Measurements from ENCODE around the gene KIF5C. TPM values are rescaled to one million over a fixed set of nuclear protein-coding genes. Genes with fewer than 3 reads are reported as not detected.

The KIF5C gene
- total RNA-seq, 6 donors from 2014 or later: 0.44 to 1.6 (median 0.85) TPM

DNA sequence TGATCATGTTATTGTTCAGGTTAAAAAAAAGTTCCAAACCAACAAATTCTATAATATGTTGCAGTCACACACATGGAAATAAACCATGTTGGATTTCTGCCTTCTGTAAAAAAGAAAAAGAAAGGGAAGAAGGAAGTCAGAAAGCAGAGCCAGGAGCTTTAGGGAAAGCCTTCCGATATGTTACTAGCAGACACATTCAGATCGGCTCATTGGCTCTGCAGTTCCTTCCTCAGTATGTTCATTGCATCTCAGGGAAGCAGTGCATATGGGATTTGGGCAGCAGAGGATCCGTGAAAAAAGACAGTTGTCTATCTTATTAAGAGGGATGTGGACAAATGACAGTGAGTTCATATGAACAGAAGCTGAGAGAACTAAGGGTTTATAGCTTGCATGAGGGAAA, 68.1 kb downstream of the KIF5C start:
- H3K27me3 ChIP-seq: no peaks in the 10 kb centered on the region
- 73 to 75% methylated on average over 3 of the region's 3 CpGs for WGBS, 2 donors
- ATAC-seq (ENCODE audit: low FRiP score in 2 of 2) (no peak), DNase-seq (no peak)
- H3K4me3 ChIP-seq: no peak overlapping the region
- no peak for TF ChIP-seq POLR2AphosphoS5 (IDR thresholded peaks at IDR 0.05)
- TF ChIP-seq POLR2A (IDR thresholded peaks at IDR 0.05): no peak
- TF ChIP-seq, protein P1, sequence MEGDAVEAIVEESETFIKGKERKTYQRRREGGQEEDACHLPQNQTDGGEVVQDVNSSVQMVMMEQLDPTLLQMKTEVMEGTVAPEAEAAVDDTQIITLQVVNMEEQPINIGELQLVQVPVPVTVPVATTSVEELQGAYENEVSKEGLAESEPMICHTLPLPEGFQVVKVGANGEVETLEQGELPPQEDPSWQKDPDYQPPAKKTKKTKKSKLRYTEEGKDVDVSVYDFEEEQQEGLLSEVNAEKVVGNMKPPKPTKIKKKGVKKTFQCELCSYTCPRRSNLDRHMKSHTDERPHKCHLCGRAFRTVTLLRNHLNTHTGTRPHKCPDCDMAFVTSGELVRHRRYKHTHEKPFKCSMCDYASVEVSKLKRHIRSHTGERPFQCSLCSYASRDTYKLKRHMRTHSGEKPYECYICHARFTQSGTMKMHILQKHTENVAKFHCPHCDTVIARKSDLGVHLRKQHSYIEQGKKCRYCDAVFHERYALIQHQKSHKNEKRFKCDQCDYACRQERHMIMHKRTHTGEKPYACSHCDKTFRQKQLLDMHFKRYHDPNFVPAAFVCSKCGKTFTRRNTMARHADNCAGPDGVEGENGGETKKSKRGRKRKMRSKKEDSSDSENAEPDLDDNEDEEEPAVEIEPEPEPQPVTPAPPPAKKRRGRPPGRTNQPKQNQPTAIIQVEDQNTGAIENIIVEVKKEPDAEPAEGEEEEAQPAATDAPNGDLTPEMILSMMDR (IDR thresholded peaks at IDR 0.05): no peak
- TF ChIP-seq EP300 (IDR thresholded peaks at IDR 0.05): no peak
- no peak overlapping the region for H3K27ac ChIP-seq
- no peaks in the 10 kb centered on the region for H3K36me3 ChIP-seq
- no peaks in the 10 kb centered on the region for H3K4me1 ChIP-seq
- peaks cover 0 to 5% (median 0%) of the 10 kb centered on the region in 4 donors for H3K9me3 ChIP-seq

DNA sequence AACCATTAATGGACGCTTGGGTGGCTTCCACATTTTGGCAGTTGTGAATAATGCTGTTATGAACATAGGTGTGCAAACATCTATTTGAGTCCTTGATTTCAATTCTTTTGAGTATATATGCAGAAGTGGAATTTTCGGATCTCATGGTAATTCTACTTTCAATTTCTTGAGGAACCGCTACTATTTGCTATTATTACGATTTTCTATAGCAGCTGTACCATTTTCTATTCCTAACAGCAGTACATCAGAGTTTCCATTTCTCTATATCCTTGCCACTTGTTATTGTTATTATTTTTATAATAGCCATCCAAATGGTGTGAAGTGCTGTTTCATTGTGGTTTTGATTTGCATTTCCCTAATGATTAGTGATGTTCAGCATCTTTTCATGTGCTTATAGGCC, 69.5 kb downstream of the KIF5C start:
- Histone ChIP-seq H3K36me3 (no peaks in the 10 kb centered on the region), H3K9me3 (peaks cover 0 to 5% (median 0%) of the 10 kb centered on the region in 4 donors)
- WGBS, 2 donors: 91% methylated on average over 4 of the region's 4 CpGs

DNA sequence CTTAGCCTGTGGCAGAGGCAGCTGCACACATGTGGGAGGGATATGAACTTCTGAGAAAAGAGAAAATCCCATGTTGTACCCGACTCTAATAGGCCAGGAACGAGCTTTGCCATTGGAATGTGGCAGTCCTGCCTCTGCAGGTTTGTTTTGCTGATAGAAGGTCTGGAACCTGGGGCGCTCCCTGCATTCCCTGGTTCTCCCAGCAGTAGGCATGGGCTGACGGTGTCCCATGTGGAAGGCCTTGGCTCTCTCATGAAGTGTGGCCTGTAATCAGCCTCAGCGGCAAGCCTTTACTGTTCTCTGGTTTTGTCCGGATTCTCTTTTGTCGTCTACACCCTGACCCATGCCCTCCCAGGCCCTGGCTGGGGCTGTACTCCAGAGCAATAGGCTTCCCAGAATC, 72.3 kb downstream of the KIF5C start:
- ATAC-seq (ENCODE audit: low FRiP score in 2 of 2) (no peak), DNase-seq (no peak)
- H3K27ac ChIP-seq: no peak overlapping the region
- WGBS, 2 donors: 89% methylated on average over 6 to 7 of the region's 7 CpGs
- no peak for TF ChIP-seq POLR2A (IDR thresholded peaks at IDR 0.05)
- TF ChIP-seq EP300 (IDR thresholded peaks at IDR 0.05): no peak
- TF ChIP-seq POLR2AphosphoS5 (IDR thresholded peaks at IDR 0.05): no peak
- TF ChIP-seq, protein P1 (IDR thresholded peaks at IDR 0.05): no peak
- H3K4me3 ChIP-seq: no peak overlapping the region
- no peaks in the 10 kb centered on the region for H3K36me3 ChIP-seq
- H3K9me3 ChIP-seq: peaks cover 0 to 5% (median 0%) of the 10 kb centered on the region in 4 donors
- no peaks in the 10 kb centered on the region for H3K27me3 ChIP-seq
- no peaks in the 10 kb centered on the region for H3K4me1 ChIP-seq

More for the DNA sequence above, 69.5 kb downstream of the KIF5C start:
- Histone ChIP-seq H3K27ac (no peak overlapping the region), H3K4me3 (no peak overlapping the region), H3K4me1 (no peaks in the 10 kb centered on the region), H3K27me3 (no peaks in the 10 kb centered on the region)
- no peak for ATAC-seq (ENCODE audit: low FRiP score in 2 of 2)
- DNase-seq: no peak
- TF ChIP-seq, protein P1 (IDR thresholded peaks at IDR 0.05): no peak
- TF ChIP-seq EP300 (IDR thresholded peaks at IDR 0.05) (no peak), POLR2AphosphoS5 (IDR thresholded peaks at IDR 0.05) (no peak), POLR2A (IDR thresholded peaks at IDR 0.05) (no peak)

DNA sequence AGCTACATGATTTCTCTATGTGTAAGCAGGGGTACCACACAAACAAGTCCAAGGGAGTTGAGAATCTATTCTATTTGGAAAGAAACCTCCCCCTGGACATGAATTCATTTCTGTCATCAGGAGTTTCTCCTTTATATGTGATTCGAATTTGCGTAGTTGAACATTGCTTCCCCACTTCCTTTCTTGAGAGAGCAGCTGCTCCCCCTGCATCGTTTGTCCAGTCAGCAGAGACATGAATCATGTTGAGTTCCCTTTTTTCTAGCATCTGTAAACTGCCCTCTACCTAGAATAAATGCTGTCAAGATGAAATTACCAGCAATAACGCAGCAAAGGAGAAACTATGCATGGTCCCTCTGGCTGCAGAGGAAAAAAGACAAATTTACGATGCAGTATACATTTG, 73.8 kb downstream of the KIF5C start:
- ATAC-seq (ENCODE audit: low FRiP score in 2 of 2): peak in 1 of 2 donors; percentile 56
- H3K9me3 ChIP-seq: peaks cover 0 to 5% (median 0%) of the 10 kb centered on the region in 4 donors
- 54 to 56% methylated on average over 5 of the region's 5 CpGs for WGBS, 2 donors

DNA sequence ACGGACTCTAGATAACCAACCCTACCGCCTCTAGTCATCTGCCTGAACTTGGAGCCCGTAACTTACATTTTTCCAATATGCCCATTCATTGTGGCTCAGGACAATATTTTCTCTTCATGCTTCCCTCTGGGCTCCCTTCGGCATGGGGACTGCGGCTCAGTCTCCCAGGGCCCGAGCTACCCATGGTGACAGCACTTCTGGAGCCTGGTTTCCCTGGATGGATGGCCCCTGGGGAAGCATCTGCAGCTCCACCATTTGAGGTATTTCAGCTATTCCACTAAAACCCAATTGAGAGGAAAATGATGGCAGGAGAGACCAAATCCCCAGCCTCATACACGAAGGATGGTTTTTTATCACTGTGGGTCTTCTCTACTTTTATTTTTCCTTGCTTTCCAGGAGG, 74.3 kb downstream of the KIF5C start:
- H3K4me1 ChIP-seq: no peaks in the 10 kb centered on the region
- ATAC-seq (ENCODE audit: low FRiP score in 2 of 2): no peak
- no peaks in the 10 kb centered on the region for H3K27me3 ChIP-seq
- H3K36me3 ChIP-seq: no peaks in the 10 kb centered on the region
- TF ChIP-seq, protein P1 (IDR thresholded peaks at IDR 0.05): no peak
- TF ChIP-seq EP300 (IDR thresholded peaks at IDR 0.05): no peak
- TF ChIP-seq POLR2A (IDR thresholded peaks at IDR 0.05): no peak
- TF ChIP-seq POLR2AphosphoS5 (IDR thresholded peaks at IDR 0.05): no peak
- no peak overlapping the region for H3K4me3 ChIP-seq
- H3K9me3 ChIP-seq: peaks cover 0 to 5% (median 0%) of the 10 kb centered on the region in 4 donors
- no peak for DNase-seq
- no peak overlapping the region for H3K27ac ChIP-seq
- 88 to 90% methylated on average over 7 of the region's 7 CpGs for WGBS, 2 donors

More for the DNA sequence above, 73.8 kb downstream of the KIF5C start:
- H3K27ac ChIP-seq: no peak overlapping the region
- no peaks in the 10 kb centered on the region for H3K36me3 ChIP-seq
- no peaks in the 10 kb centered on the region for H3K27me3 ChIP-seq
- H3K4me1 ChIP-seq: no peaks in the 10 kb centered on the region
- TF ChIP-seq, protein P1 (IDR thresholded peaks at IDR 0.05): no peak
- no peak for DNase-seq
- no peak overlapping the region for H3K4me3 ChIP-seq
